Mesodermal cell (in vitro differentiated cells): ENCODE results near the gene EXPH5.
"Not testable (repeated sequence)": the region's sequence is repeated elsewhere in the genome, so short reads cannot be mapped to it uniquely, and the experiment has no call there.

Experiments used
- H3K27ac ChIP-seq: 2 replicates; pipeline ENCODE4 v1.7.0; 2013; ENCODE audit warnings: mild to moderate bottlenecking, low read depth, low read length, moderate library complexity; ENCODE audit not compliant: severe bottlenecking
- H3K36me3 ChIP-seq: 2 replicates; pipeline ENCODE4 v1.7.1; 2013; ENCODE audit warnings: mild to moderate bottlenecking, low read length, moderate library complexity; ENCODE audit not compliant: control insufficient read depth, insufficient read depth
- H3K4me1 ChIP-seq: one replicate; pipeline ENCODE4 v1.7.1; 2013; ENCODE audit warnings: mild to moderate bottlenecking, low read length; ENCODE audit not compliant: insufficient read depth, control insufficient read depth, poor library complexity, severe bottlenecking
- H3K4me3 ChIP-seq: 2 replicates; pipeline ENCODE4 v1.7.0; 2013; ENCODE audit warnings: low read length, control low read depth, mild to moderate bottlenecking; ENCODE audit not compliant: insufficient read depth, poor library complexity, severe bottlenecking; ENCODE audit errors: extremely low read depth
- H3K9me3 ChIP-seq: 2 replicates; pipeline ENCODE4 v1.7.1; 2013; ENCODE audit warnings: mild to moderate bottlenecking, low read length, moderate library complexity; ENCODE audit not compliant: control insufficient read depth
- WGBS, 2 experiments: methylation state at CpG; one replicate each; pipeline ENCODE4 v1.1.5; 2013; ENCODE audit warnings: missing lambda C conversion rate in 2 of 2; ENCODE audit not compliant: insufficient coverage in 2 of 2; 5-methylcytosine and 5-hydroxymethylcytosine counted together

Gene EXPH5

DNA sequence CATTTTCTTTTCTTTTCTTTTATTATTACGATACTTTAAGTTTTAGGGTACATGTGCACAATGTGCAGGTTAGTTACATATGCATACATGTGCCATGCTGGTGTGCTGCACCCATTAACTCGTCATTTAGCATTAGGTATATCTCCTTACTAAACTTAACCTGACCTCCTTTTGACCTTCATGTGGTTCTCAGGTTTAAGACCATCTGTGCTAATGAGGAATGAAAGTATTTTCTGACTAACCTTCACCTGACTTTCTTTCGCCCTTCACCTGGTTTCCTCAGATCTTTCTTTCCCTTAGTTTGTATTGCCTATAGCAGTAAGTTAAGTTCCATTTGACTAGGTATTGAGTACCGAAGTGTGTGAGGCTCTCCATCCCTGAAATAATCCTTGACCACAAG, 6.5 kb downstream of the EXPH5 start:
- Histone ChIP-seq H3K36me3 (no peaks in the 10 kb centered on the region), H3K4me3 (no peak overlapping the region), H3K27ac (no peak overlapping the region), H3K4me1 (no peaks in the 10 kb centered on the region), H3K9me3 (no peaks in the 10 kb centered on the region)
- 100% methylated on average over 1 to 2 of the region's 4 CpGs for WGBS, 2 experiments

- Histone ChIP-seq H3K9me3 (no peaks in the 10 kb centered on the region), H3K4me1 (no peaks in the 10 kb centered on the region), H3K4me3 (no peak overlapping the region), H3K36me3 (no peaks in the 10 kb centered on the region), H3K27ac (no peak overlapping the region)
- WGBS, 2 experiments, result no CpG with 5 or more reads among the region's 3 CpGs
Observed at GRCh38 chr11:108586600-108586999, 7.0 kb downstream of the EXPH5 start.

- WGBS, 2 experiments, result 95 to 97% methylated on average over 3 of the region's 4 CpGs
- not testable (repeated sequence) for H3K27ac ChIP-seq, H3K9me3 ChIP-seq, H3K4me3 ChIP-seq, H3K36me3 ChIP-seq, H3K4me1 ChIP-seq
Observed at GRCh38 chr11:108586185-108586584, 7.4 kb downstream of the EXPH5 start.

GRCh38 chr11:108584973-108585372, 8.6 kb downstream of the EXPH5 start:
- Histone ChIP-seq H3K9me3 (no peaks in the 10 kb centered on the region), H3K27ac (no peak overlapping the region), H3K36me3 (no peaks in the 10 kb centered on the region), H3K4me3 (no peak overlapping the region), H3K4me1 (no peaks in the 10 kb centered on the region)

GRCh38 chr11:108580645-108581044, 12.9 kb downstream of the EXPH5 start:
- Histone ChIP-seq H3K9me3 (no peaks in the 10 kb centered on the region), H3K36me3 (no peaks in the 10 kb centered on the region), H3K4me3 (no peak overlapping the region), H3K27ac (no peak overlapping the region), H3K4me1 (no peaks in the 10 kb centered on the region)
- 100% methylated on average over 1 of the region's 2 CpGs; no CpG with 5 or more reads in 1 of the 2 experiments for WGBS, 2 experiments

DNA sequence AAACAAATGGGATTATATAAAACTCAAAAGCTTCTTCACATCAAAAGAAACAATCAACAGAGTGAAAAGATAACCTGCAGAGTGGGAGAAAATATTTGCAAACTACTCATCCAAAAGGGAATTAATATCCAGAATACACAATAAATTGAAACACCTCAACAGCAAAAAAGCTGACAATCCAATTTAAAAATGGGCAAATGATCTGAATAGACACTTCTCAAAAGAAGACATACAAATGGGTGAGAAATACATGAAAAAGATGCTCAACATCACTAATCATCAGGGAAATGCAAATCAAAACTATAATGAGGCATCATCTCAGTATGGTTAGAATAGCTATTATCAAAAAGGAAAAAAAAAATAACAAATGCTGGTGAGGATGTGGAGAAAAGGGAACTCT, 13.5 kb downstream of the EXPH5 start:
- Histone ChIP-seq H3K27ac (no peak overlapping the region), H3K4me1 (no peaks in the 10 kb centered on the region)

GRCh38 chr11:108576523-108576922, 17.0 kb downstream of the EXPH5 start:
- WGBS, 2 experiments, result no CpG with 5 or more reads among the region's 1 CpG
- Histone ChIP-seq H3K4me1 (no peaks in the 10 kb centered on the region), H3K9me3 (no peaks in the 10 kb centered on the region), H3K36me3 (no peaks in the 10 kb centered on the region), H3K4me3 (no peak overlapping the region), H3K27ac (no peak overlapping the region)

More for the DNA sequence above, 13.5 kb downstream of the EXPH5 start:
- Histone ChIP-seq H3K9me3 (no peaks in the 10 kb centered on the region), H3K4me3 (no peak overlapping the region), H3K36me3 (no peaks in the 10 kb centered on the region)

- whole genome bisulfite sequencing, 2 experiments, result no CpG with 5 or more reads among the region's 4 CpGs
- Histone ChIP-seq H3K4me1 (no peaks in the 10 kb centered on the region), H3K36me3 (no peaks in the 10 kb centered on the region), H3K9me3 (no peaks in the 10 kb centered on the region), H3K27ac (no peak overlapping the region), H3K4me3 (no peak overlapping the region)
Observed at GRCh38 chr11:108574675-108575074, 18.9 kb downstream of the EXPH5 start.

DNA sequence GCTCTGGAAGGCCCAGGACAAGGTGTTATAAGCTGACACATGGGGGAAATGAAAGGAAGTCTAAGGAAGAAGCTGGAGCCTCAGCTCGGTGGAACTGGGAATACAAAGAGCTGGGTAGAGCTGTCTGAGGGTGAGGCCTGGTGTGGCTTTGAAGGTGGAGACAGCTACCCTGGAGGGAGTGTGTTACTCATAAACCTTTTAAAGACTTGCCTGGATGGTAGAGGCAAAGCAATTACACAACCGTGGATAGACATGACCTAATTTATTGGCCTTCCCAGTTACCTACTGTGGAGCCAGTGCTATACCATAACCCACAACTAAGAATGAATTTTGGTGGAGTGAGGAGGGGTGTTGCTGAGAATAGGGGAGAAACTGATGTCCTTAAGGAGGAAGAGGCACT, 22.6 kb downstream of the EXPH5 start:
- Histone ChIP-seq H3K9me3 (no peaks in the 10 kb centered on the region), H3K4me3 (no peak overlapping the region), H3K36me3 (no peaks in the 10 kb centered on the region), H3K4me1 (no peaks in the 10 kb centered on the region), H3K27ac (no peak overlapping the region)
- 63 to 71% methylated on average over 1 of the region's 2 CpGs for WGBS, 2 experiments

GRCh38 chr11:108569896-108570295, 23.7 kb downstream of the EXPH5 start:
- no peak overlapping the region for H3K27ac ChIP-seq
- 80 to 100% methylated on average over 1 of the region's 1 CpG for WGBS, 2 experiments

DNA sequence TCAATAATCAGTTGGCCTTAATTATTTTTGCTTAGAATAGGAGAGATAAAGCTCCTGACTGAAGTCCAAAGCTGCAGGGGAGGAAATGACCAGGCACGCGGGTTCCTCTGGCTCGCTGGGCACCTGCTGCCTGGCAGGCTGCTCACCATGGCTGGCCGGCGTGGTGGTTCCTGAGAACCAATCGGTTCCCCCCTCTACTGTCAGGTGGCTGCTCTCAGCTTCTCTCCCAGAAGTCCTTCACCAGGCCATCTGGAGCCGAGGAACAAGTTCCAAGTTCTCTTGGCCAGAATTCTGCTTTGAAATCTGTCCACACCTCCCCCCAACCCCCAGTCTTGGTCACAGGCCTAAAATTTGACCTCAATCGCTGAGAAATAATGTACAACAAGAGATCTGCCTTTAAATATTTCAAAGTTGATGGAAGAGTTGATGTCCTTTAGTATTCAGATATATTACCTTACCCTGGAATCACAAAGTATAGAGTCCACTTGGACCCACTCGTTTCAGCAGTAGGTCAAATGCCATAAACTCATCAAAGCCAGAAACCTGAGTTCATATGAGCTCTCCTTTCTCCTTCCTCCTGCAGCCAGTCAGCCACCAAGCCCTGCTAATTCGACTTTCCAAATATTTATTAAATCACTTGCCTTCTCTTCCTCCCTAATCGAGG, 25.2 kb downstream of the EXPH5 start:
- 87 to 93% methylated on average over 10 of the region's 11 CpGs for WGBS, 2 experiments
- Histone ChIP-seq H3K27ac (no peak overlapping the region), H3K4me1 (no peaks in the 10 kb centered on the region), H3K4me3 (no peak overlapping the region), H3K36me3 (no peaks in the 10 kb centered on the region), H3K9me3 (no peaks in the 10 kb centered on the region)

More at GRCh38 chr11:108569896-108570295, 23.7 kb downstream of the EXPH5 start:
- H3K36me3 ChIP-seq, result no peaks in the 10 kb centered on the region
- no peaks in the 10 kb centered on the region for H3K4me1 ChIP-seq
- no peaks in the 10 kb centered on the region for H3K9me3 ChIP-seq
- H3K4me3 ChIP-seq, result no peak overlapping the region
